Stimulated activated CD8-positive, alpha-beta memory T cell treated with anti-CD3 and anti-CD28 coated beads, Interleukin-4, amount 100 ng/mL, for 1 hour (primary cell): ENCODE measurements around the gene KIF26B.
"Not testable (repeated sequence)": the region's sequence is repeated elsewhere in the genome, so short reads cannot be mapped to it uniquely, and the experiment has no call there.

Source experiments
- DNase-seq, 2 donors: peaks; one replicate each; pipeline ENCODE4 v3.0.0-alpha.2; 2020; ENCODE audit warnings: low read depth in 2 of 2, low spot score in 1 of 2

KIF26B gene

DNA sequence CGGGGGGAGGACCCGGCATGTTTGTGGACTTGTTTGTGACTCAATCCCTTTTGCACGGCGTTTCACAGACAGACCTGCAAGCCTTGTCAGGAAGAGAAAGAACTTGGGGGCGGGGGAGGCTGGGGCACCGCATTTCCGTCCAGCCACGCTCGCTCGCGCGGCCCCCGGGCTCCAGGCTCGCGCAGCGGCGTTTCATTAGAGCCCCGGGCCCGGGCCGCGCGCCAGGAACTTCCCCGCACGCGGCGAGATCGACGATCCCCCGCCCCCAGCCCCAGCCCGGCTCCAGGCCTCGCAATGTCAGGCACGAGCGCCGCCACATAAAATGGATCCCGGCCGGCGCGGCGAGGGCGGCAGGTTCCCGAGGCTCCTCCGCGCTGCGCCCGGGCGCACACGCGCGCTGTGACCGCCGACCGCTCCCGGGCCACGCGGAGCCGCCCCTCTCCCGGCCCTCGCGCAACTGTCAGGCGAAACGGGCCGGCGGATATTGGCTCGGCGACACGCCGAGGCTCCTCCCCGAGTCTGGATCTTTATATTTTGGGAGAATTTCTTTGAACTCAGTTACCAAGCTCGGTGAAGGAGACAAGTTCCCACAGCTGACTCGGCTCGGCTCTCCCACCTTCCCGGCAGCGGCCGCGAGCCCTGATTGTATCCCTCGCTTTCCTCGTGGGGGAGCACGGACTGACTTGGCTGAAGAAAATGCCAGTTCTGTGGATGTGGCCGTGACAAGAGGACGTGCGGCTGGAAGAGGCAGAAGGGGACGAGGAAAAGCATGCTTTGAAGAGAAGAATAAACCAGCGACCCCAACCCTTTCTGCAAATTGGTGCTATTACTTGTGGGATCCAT, at the start of gene KIF26B:
Gene KIF26B, plus strand, starts transcription at position 557 of the 843 bp plus-strand sequence. CDS start 440 bp downstream, outside the sequence.
- no peak for DNase-seq

DNA sequence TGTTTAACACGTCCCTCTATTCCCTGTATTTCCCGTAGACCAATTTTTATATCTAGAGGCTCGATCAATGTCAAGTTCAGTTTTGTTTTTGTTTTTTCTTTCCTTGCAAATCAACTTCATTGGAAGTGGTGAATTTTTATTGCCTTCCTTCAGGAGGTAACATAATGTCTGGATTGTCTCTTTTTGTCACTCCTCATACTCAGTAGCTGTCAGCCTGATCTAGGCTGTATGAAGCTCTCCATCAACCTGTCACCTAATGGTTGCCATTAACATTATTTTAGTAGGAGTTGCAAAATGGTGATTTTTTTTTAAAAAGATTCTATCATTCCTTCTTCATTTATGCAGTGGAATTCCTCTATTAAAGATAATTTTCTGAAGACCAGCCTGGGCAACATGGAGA, 49.7 kb upstream of the KIF26B start:
- DNase-seq = no peak

DNA sequence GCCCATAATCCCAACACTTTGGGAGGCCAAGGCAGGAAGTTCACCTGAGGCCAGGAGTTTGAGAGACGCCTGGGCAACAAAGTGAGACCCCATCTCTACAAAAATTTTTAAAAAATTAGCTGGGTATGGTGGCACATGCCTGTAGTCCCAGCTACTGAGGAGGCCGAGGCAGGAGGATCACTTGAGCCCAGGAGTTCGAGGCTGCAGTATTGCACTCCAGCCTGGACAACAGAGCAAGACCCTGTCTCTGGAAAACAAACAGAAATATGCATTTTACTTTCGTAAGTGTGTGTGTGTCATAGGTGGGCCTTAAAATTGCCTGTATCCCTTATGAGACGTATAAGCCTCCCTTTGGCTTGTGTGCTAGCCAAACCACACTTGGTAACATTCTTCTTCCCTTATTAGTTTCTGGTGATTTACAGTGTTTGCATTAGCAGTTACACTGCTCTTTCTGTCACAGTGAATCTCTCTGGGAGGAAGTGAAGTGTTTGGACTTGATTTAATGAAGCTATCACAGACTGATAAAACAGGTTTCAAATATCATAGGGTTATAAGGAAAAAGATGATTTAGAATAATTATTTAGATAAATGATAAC, 48.9 kb upstream of the KIF26B start:
- no peak for DNase-seq

DNA sequence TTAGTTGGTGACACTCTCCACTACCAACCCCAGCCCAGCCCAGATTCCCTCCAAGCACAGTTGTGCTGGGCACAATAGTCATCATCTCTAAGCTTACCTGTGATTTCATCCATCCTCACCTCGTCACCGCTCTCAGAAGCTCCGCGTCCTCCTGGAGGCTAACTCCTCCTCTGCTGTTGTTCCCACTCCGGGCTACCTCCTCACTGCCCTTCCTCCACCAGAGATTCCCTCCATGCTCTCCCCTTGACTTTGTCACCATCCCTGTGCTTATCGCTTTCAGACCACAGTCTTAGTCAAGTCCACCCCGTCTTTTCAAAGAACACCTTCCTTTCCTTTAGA, 47.0 kb upstream of the KIF26B start:
- DNase-seq = no peak

DNA sequence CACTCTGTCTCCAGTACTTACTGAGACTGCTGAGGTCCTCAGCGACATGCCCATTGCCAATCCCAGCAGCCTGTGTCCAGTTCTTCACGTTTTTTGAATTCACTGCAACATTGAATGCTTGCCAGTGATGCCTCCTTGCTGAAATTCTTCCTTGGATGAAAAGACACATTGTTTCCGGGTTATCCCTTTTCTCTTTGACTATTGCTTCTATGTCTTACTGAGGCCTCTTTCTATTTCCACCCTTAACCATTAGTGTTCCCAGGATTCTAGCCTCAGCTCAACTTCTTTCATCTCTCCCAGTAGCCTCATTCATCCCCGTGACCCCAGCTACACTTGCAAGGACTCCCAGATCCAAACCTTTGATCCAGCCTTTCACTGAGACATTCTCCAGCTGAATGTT, 46.5 kb upstream of the KIF26B start:
- DNase-seq = no peak

DNA sequence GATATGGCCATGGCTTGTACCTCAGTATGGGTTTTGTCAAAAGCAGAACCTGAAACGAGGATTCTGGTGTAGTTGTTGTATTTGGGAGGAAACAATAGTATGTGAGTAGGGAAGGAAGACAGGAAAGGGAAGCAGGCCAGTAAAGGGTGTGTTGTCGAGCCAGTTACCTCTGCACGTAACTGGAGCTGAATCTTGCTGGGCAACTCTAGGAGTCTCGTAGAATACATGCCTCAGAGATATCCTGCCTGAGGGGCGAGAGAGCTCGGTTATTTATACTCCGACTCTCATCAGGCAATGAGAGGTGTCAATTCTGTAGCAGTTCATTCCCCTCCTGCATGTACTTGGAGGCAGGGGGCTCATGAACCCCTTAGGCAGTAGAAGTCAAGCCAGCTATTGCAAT, 45.9 kb upstream of the KIF26B start:
- no peak for DNase-seq

GRCh38 chr1:245110406-245110805, 44.4 kb upstream of the KIF26B start:
- no peak for DNase-seq

- no peak for DNase-seq
Measured at GRCh38 chr1:245111073-245111472, 43.7 kb upstream of the KIF26B start.

GRCh38 chr1:245113649-245114048, 41.1 kb upstream of the KIF26B start:
- DNase-seq = no peak

DNA sequence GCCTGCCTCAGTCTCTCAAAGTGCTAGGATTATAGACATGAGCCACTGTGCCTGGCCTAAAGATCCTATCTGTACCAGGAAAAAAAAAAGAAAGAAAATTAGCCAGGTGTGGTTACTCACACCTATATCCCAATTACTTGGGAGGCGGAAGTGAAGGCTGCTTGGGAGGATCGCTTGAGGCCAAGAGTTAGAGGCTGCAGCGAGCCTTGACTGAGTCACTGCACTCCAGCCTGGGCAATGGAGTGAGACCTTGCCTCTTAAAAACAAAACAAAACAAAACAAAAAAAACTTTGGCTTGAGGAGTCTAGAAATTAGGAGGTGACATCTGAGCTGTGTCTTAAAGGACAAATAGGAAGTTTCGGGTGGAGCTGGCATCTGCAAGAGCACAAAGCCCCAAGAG, 38.7 kb upstream of the KIF26B start:
- DNase-seq = no peak

- no peak for DNase-seq
Measured at GRCh38 chr1:245116751-245117150, 38.0 kb upstream of the KIF26B start.

GRCh38 chr1:245118066-245118465, 36.7 kb upstream of the KIF26B start:
- DNase-seq = no peak

- no peak for DNase-seq
Measured at GRCh38 chr1:245118806-245119205, 36.0 kb upstream of the KIF26B start.

GRCh38 chr1:245121523-245121922, 33.3 kb upstream of the KIF26B start:
- DNase-seq = no peak

- DNase-seq = no peak
Measured at GRCh38 chr1:245124241-245124640, 30.5 kb upstream of the KIF26B start.

GRCh38 chr1:245124644-245125043, 30.1 kb upstream of the KIF26B start:
- no peak for DNase-seq

- DNase-seq = no peak
Measured at GRCh38 chr1:245126530-245126929, 28.3 kb upstream of the KIF26B start.

- no peak for DNase-seq
Measured at GRCh38 chr1:245128381-245129101, 26.2 kb upstream of the KIF26B start.

DNA sequence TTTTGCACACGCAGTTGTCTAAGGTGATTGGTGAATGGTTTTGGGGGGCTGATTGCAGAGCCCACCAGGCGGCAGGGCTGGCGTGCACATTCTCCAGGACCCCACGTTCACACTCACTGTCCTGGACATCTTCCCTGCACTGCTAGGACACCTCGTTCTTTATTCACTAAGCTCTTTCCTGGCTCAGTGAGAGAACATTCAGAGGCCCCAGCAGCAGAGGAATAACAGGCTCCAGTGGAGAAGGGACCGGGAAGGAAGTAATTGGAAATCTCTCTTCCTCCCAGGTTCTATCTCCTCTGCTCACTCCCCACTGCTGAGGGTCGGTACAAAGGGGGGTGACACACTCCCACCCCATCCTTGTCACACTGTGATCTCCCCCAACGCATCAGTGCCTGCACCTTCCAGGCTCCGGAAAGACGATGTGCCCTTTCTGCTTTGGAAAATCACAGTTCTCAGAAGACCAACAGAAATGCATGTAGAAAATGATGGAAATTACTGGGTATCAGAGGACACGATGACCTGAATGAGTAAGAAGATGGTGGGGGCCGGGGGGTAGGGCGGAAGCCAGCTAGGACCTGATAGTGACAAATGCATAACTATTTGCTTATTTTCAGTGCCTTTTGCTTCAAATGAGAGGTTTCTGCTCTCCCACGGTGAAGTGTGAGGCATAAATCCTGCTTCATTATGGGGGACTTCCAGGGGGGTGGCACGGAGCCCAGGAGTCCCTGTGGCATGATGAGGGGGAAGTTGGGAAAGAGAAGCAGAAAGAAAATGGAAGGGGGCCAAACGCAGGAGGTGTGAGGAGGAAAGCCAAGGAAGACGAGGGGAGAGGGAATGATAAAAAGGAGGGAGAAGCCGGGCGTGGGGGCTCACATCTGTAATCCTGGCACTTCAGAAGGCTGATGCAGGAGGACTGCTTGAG, 25.2 kb upstream of the KIF26B start:
- no peak for DNase-seq

DNA sequence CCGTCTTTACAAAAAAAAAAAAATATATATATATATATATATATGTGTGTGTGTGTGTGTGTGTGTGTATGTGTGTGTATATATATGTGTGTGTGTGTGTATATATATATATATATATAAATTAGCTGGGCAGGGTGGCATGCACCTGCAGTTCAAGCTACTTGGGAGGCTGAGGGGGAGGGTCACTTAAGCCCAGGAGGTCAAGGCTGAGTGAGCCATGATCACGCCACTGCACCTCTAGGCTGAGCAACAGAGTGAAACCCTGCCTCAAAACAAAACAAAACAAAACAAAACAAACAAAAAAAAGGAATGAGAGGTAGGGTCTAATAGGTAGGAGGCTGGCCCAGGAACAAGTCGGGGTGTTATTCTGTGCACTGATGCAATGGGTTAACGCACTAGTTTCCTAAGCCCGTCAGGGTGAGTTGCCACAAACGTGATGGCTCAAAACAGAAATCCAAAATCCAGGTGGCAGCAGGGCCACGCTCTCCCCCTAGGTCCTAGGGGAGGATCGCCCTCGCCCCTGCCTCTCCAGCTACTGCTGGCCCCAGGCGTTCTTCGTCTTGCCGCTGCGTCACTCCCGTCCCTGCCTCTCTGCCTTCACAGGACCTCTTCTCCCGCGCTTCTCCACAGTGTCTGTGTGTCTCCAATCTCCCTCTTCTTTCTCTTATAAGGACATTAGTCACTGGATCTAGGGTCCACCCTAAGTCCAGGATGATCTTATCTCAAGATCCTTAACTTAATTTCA, 24.3 kb upstream of the KIF26B start:
- not testable (repeated sequence) for DNase-seq

- no peak for DNase-seq
Measured at GRCh38 chr1:245131026-245131393, 23.8 kb upstream of the KIF26B start.
